ENCODE results near the gene SRP14. TPM values are rescaled to one million over a fixed set of nuclear protein-coding genes. Genes with fewer than 3 reads are reported as not detected.

Gene SRP14
- total RNA-seq, 1 donor from 2014 or later, result 112 TPM

Other genes starting within 250 kb of the SRP14 start
- gene GPR176, start 118.9 kb downstream of the SRP14 start, total RNA-seq, result 44.3 TPM
- gene EIF2AK4, start 105.1 kb downstream of the SRP14 start, total RNA-seq, result 28.7 TPM
- 4.2 TPM for gene BMF, start 69.7 kb upstream of the SRP14 start, total RNA-seq
- gene BUB1B, start 121.9 kb upstream of the SRP14 start, total RNA-seq, result 6.6 TPM
- gene PAK6, start 199.9 kb upstream of the SRP14 start, total RNA-seq, result 11.2 TPM
- gene ANKRD63, start 243.9 kb upstream of the SRP14 start, total RNA-seq, result not detected